ENCODE measurements around the gene SENP1. TPM values are rescaled to one million over a fixed set of nuclear protein-coding genes. Genes with fewer than 3 reads are reported as not detected.

SENP1 gene
- polyA plus RNA-seq, 3 donors: 5.2 to 8.0 (median 6.0) TPM

DNA sequence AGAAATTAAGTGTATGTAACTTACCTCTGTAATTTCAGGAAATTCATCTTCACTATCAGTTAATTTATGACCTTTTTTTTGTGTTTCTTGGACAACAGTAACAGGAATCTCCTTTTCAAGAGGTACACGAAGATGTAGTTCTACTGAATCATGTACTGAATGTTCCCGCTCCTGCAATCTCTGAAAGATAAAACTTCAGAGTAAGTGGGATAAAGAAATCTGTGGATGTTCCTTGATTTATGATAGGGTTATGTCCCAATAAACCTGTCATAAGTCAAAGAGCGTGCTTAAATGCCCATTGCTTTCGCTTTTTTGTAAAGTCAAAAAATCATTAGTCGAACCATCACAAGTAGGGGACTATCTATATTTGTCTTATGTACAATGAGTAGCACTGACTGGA, 40.8 kb downstream of the SENP1 start:
- Histone ChIP-seq H3K9ac (ENCODE audit: insufficient read depth, low read length, poor library complexity, severe bottlenecking) (no peak overlapping the region), H4K20me1 (ENCODE audit: insufficient read depth, low read length) (no peaks in the 10 kb centered on the region), H3K4me2 (replicated peaks; ENCODE audit: extremely low read depth, low read length, poor library complexity, severe bottlenecking) (no peak overlapping the region), H3K36me3 (replicated peaks in 1 of 2; ENCODE audit: control insufficient read depth in 1 of 2, insufficient read depth in 2 of 2, low read length in 2 of 2) (peaks cover 87 to 99% of the 10 kb centered on the region in 2 donors), H2AFZ (ENCODE audit: insufficient read depth, low read depth, low read length, poor library complexity, severe bottlenecking) (no peak overlapping the region), H3K4me1 (ENCODE audit: control insufficient read depth in 1 of 2, insufficient read depth in 2 of 2, low read length in 2 of 2) (no peaks in the 10 kb centered on the region), H3K79me2 (ENCODE audit: insufficient read depth, low read length) (no peaks in the 10 kb centered on the region), H3K4me3 (replicated peaks in 1 of 3; ENCODE audit: low read depth in 2 of 3, low read length in 3 of 3) (no peak overlapping the region), H3K9me3 (replicated peaks in 1 of 2; ENCODE audit: control insufficient read depth in 1 of 2, insufficient read depth in 1 of 2, low read length in 2 of 2) (no peaks in the 10 kb centered on the region), H3K27me3 (ENCODE audit: control insufficient read depth in 2 of 2, insufficient read depth in 2 of 2, low read length in 2 of 2) (no peaks in the 10 kb centered on the region), H3K27ac (ENCODE audit: low read depth in 1 of 2, low read length in 2 of 2) (no peak overlapping the region)
- Mint-ChIP-seq H3K4me3 (no peak overlapping the region), H3K36me3 (peaks cover 82 to 89% of the 10 kb centered on the region in 2 donors), H3K27ac (no peak overlapping the region), H3K4me1 (peaks cover 5% of the 10 kb centered on the region), H3K9me3 (peaks cover 0 to 4% (median under 1%) of the 10 kb centered on the region in 7 donors), H3K27me3 (ENCODE audit: low read depth in 3 of 3) (no peaks in the 10 kb centered on the region)
- no peak for DNase-seq
- no peak for TF ChIP-seq CTCF (IDR thresholded peaks at IDR 0.05)
- WGBS (ENCODE audit: insufficient coverage): 100% methylated on average over 1 of the region's 5 CpGs
- intact Hi-C loops (cut with micrococcal nuclease): no loop called here

GRCh38 chr12:48063530-48063929, 42.3 kb downstream of the SENP1 start:
- H3K27ac Mint-ChIP-seq: no peak overlapping the region
- TF ChIP-seq CTCF (IDR thresholded peaks at IDR 0.05): no peak
- Histone ChIP-seq H3K27me3 (ENCODE audit: control insufficient read depth in 2 of 2, insufficient read depth in 2 of 2, low read length in 2 of 2) (no peaks in the 10 kb centered on the region), H3K4me1 (ENCODE audit: control insufficient read depth in 1 of 2, insufficient read depth in 2 of 2, low read length in 2 of 2) (no peaks in the 10 kb centered on the region), H3K4me2 (replicated peaks; ENCODE audit: extremely low read depth, low read length, poor library complexity, severe bottlenecking) (no peak overlapping the region), H3K36me3 (replicated peaks in 1 of 2; ENCODE audit: control insufficient read depth in 1 of 2, insufficient read depth in 2 of 2, low read length in 2 of 2) (peaks cover 94 to 100% of the 10 kb centered on the region in 2 donors), H3K9me3 (replicated peaks in 1 of 2; ENCODE audit: control insufficient read depth in 1 of 2, insufficient read depth in 1 of 2, low read length in 2 of 2) (peaks cover 0 to 10% of the 10 kb centered on the region in 2 donors), H3K4me3 (replicated peaks in 1 of 3; ENCODE audit: low read depth in 2 of 3, low read length in 3 of 3) (no peak overlapping the region), H2AFZ (ENCODE audit: insufficient read depth, low read depth, low read length, poor library complexity, severe bottlenecking) (no peak overlapping the region), H3K79me2 (ENCODE audit: insufficient read depth, low read length) (no peaks in the 10 kb centered on the region), H3K9ac (ENCODE audit: insufficient read depth, low read length, poor library complexity, severe bottlenecking) (no peak overlapping the region), H3K27ac (ENCODE audit: low read depth in 1 of 2, low read length in 2 of 2) (no peak overlapping the region), H4K20me1 (ENCODE audit: insufficient read depth, low read length) (no peaks in the 10 kb centered on the region)
- intact Hi-C loops (cut with micrococcal nuclease): no loop called here
- no peaks in the 10 kb centered on the region for H3K27me3 Mint-ChIP-seq (ENCODE audit: low read depth in 3 of 3)
- H3K4me1 Mint-ChIP-seq: no peaks in the 10 kb centered on the region
- peaks cover 83 to 89% of the 10 kb centered on the region in 2 donors for H3K36me3 Mint-ChIP-seq
- 98% methylated on average over 6 of the region's 6 CpGs for WGBS (ENCODE audit: insufficient coverage)
- no peak for DNase-seq
- H3K4me3 Mint-ChIP-seq: no peak overlapping the region
- peaks cover 0 to 17% (median 8%) of the 10 kb centered on the region in 7 donors for H3K9me3 Mint-ChIP-seq

Data from CD14-positive monocyte (primary cell).